Endothelial cell (in vitro differentiated cells): Measurements from ENCODE around the gene APOBEC3C. TPM values are rescaled to one million over a fixed set of nuclear protein-coding genes. Genes with fewer than 3 reads are reported as not detected.
"Not testable (repeated sequence)": the region's sequence is repeated elsewhere in the genome, so short reads cannot be mapped to it uniquely, and the experiment has no call there.

ENCODE experiments used
- DNase-seq: peaks from one replicate; pipeline ENCODE4 v3.0.0; 2021; ENCODE audit warnings: low spot score
- H3K27ac Mint-ChIP-seq: one replicate; pipeline ENCODE4 v1.8.0; 2021; ENCODE audit warnings: mixed read lengths, inconsistent platforms; ENCODE audit not compliant: unreplicated experiment
- H3K27me3 Mint-ChIP-seq: one replicate; pipeline ENCODE4 v1.8.0; 2021; ENCODE audit warnings: mild to moderate bottlenecking, moderate library complexity, mixed read lengths, inconsistent platforms; ENCODE audit not compliant: unreplicated experiment
- H3K36me3 Mint-ChIP-seq: one replicate; pipeline ENCODE4 v1.8.0; 2021; ENCODE audit warnings: mild to moderate bottlenecking, low read depth, mixed read lengths, inconsistent platforms; ENCODE audit not compliant: unreplicated experiment
- H3K4me1 Mint-ChIP-seq: one replicate; pipeline ENCODE4 v1.8.0; 2021; ENCODE audit warnings: mild to moderate bottlenecking, mixed read lengths, inconsistent platforms; ENCODE audit not compliant: unreplicated experiment
- H3K4me3 Mint-ChIP-seq: one replicate; pipeline ENCODE4 v1.8.0; 2021; ENCODE audit warnings: mild to moderate bottlenecking, mixed read lengths, inconsistent platforms; ENCODE audit not compliant: unreplicated experiment
- H3K9me3 Mint-ChIP-seq: one replicate; pipeline ENCODE4 v1.8.0; 2021; ENCODE audit warnings: mixed read lengths, inconsistent platforms; ENCODE audit not compliant: unreplicated experiment
- CTCF ChIP-seq: fragments of 200-600 bp; sonication (generic); IDR thresholded peaks from one replicate; pipeline ENCODE4 v1.5.0; 2021; ENCODE audit warnings: antibody characterized with exemption; ENCODE audit not compliant: unreplicated experiment
- total RNA-seq: library from RNA; stranded (reverse); fragmentation: NEBNext Ultra II Directional; extraction: Animal tissue kit (Norgen Biotek cat#: 25700); gene quantifications from one replicate; pipeline ENCODE4 v1.2.1, GENCODE V29; 2021; ENCODE audit not compliant: unreplicated experiment

Gene APOBEC3C
- total RNA-seq, 1 donor from 2014 or later: 10.9 TPM

GRCh38 chr22:39010946-39011345 lies 3.1 kb upstream of the APOBEC3C start:
- peaks cover 4% of the 10 kb centered on the region for H3K27me3 Mint-ChIP-seq
- no peaks in the 10 kb centered on the region for H3K36me3 Mint-ChIP-seq

GRCh38 chr22:39012533-39013511 lies 1.2 kb upstream of the APOBEC3C start:
- no peak for TF ChIP-seq CTCF
- H3K9me3 Mint-ChIP-seq: no peaks in the 10 kb centered on the region
- no peaks in the 10 kb centered on the region for H3K36me3 Mint-ChIP-seq
- DNase-seq: no peak
- peaks cover 16% of the 10 kb centered on the region for H3K4me1 Mint-ChIP-seq
- H3K27me3 Mint-ChIP-seq: peaks cover 4% of the 10 kb centered on the region
- peak overlapping the region; percentile 5 for H3K4me3 Mint-ChIP-seq
- peak overlapping the region; percentile 4 for H3K27ac Mint-ChIP-seq

More at GRCh38 chr22:39010946-39011345, 3.1 kb upstream of the APOBEC3C start:
- Mint-ChIP-seq H3K4me3 (no peak overlapping the region), H3K27ac (no peak overlapping the region), H3K9me3 (no peaks in the 10 kb centered on the region), H3K4me1 (peaks cover 14% of the 10 kb centered on the region)
- TF ChIP-seq CTCF: no peak
- DNase-seq: no peak

GRCh38 chr22:39013561-39013941 lies 506 bp upstream of the APOBEC3C start:
- H3K27ac Mint-ChIP-seq, H3K27me3 Mint-ChIP-seq, DNase-seq, H3K4me3 Mint-ChIP-seq, H3K36me3 Mint-ChIP-seq, H3K9me3 Mint-ChIP-seq: not testable (repeated sequence)
- H3K4me1 Mint-ChIP-seq: peaks cover 20% of the 10 kb centered on the region

GRCh38 chr22:39014723-39015121 lies 665 bp downstream of the APOBEC3C start:
- not testable (repeated sequence) for H3K36me3 Mint-ChIP-seq, H3K27me3 Mint-ChIP-seq, H3K9me3 Mint-ChIP-seq, DNase-seq
- H3K27ac Mint-ChIP-seq: peak overlapping the region; percentile 76
- peak overlapping the region; percentile 65 for H3K4me3 Mint-ChIP-seq
- peaks cover 21% of the 10 kb centered on the region for H3K4me1 Mint-ChIP-seq

- no peaks in the 10 kb centered on the region for H3K36me3 Mint-ChIP-seq
- H3K4me1 Mint-ChIP-seq: peaks cover 30% of the 10 kb centered on the region
- TF ChIP-seq CTCF: no peak
- no peak overlapping the region for H3K27ac Mint-ChIP-seq
- H3K27me3 Mint-ChIP-seq: peaks cover 7% of the 10 kb centered on the region
- no peaks in the 10 kb centered on the region for H3K9me3 Mint-ChIP-seq
- H3K4me3 Mint-ChIP-seq: no peak overlapping the region
- DNase-seq: no peak
Measured at GRCh38 chr22:39016592-39016991, 2.5 kb downstream of the APOBEC3C start.
